GM19328 (cell line): ENCODE results near the gene ST8SIA6.
"Not testable (repeated sequence)": the region's sequence is repeated elsewhere in the genome, so short reads cannot be mapped to it uniquely, and the experiment has no call there.

Experiments
- ATAC-seq: cut with Tn5 transposase; IDR thresholded peaks from one replicate; pipeline ENCODE4 v1.9.1; 2021; ENCODE audit warnings: mild to moderate bottlenecking, moderate library complexity; ENCODE audit not compliant: unreplicated experiment

ST8SIA6 gene

GRCh38 chr10:17457083-17457482 lies 2.7 kb upstream of the ST8SIA6 start:
- ATAC-seq = no peak

- ATAC-seq = no peak
These were observed 1.7 kb upstream of the ST8SIA6 start for GRCh38 chr10:17456032-17456548.

DNA sequence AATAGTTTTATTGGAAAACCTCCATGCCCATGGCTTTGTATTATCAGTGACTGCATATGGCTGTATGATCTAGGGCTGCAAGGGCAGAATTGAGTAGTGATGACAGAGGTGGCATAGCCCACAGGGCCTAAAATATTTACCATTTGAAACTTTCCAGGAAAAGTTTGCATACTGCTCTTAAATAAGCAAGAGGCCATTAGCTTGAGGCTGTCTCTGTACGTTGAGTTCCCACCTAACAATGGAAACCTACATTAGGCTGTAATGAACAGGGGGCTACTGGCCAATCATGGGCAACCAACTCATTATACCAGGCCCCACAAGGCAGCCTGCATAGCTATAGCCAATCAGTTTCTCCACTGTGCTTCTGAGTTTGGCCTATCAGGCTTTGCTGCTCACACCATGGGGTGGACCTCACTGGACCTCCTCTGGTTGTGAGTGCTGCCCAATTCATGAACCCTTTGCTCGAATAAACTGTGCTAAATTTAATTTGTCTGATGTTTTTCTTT lies 673 bp upstream of the ST8SIA6 start:
- ATAC-seq = no peak

- ATAC-seq = no peak
These were observed 863 bp downstream of the ST8SIA6 start for GRCh38 chr10:17453373-17454091.

GRCh38 chr10:17453035-17453372 lies 1.4 kb downstream of the ST8SIA6 start:
- no peak for ATAC-seq

DNA sequence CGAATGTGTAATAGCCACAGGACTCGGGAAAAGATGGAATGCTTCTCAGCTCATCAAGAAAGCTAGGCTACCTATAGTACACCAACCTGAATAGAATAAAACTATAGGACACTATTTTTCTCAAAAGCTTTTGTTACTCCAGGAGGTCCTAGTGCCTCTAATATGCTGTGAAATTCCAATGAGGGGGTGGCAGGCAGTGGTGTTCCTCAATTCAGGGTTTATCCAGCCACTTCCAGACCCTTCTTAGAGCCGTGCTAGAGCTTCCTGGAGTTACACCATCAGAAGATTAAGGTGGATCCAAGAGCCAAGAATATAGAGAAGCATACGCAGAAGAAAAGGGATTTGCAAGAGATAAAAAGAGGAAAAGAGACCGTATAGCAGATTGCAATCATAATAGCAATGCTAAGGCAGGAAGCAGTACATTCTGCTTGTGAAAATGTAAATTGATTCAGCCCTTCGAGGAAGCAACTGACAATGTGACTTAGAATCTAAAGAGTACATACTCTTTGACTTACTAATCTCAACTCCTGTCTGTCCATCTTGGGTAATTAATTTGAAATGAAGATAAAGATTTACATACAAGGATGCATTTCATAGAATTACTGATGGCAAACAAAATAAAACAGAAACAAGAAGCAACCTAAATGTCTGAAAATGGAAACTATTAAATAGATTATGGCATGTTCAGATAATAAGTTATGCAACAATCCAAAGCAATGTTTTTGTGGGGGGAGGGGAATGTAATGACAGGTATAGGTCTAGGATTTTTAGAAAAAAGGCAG lies 2.1 kb downstream of the ST8SIA6 start:
- ATAC-seq = no peak

DNA sequence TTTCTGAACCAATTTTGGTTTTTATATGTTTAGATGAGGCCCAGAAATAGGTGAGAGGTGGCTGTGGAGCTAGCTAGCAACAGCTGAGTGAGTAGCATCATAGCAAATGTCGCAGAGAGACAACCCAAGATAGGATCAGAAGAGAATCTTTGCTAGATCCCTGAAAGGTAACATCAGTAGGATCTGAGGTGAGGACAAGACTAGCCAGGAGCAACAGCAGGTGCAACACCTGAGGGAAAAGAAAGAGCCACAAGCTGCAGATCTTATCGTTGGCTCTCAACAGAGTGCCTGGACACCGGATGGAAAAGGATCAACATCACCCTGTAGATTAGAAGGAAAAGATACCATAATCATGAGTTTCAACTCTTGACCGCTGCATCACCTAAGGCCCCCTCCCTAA lies 4.4 kb downstream of the ST8SIA6 start:
- no peak for ATAC-seq

- no peak for ATAC-seq
These were observed 8.9 kb downstream of the ST8SIA6 start for GRCh38 chr10:17445400-17445998.

DNA sequence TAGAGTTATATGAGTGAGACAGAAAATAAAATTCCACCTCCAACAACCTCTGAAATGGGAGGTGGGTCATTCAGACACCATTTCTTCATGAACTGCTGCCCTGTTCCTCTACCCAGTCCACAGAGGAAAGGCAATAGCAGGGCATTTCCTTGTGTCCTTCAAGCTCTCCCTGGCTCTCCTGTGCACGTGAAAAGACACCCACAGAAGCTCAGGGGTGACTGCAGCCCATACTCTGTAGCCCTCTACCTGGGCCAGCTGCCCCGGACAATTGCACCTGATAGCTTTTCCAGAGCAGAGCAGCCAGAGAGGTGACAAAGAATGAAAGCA lies 10.0 kb downstream of the ST8SIA6 start:
- ATAC-seq = no peak

GRCh38 chr10:17443707-17444387 lies 10.5 kb downstream of the ST8SIA6 start:
- ATAC-seq = peak; percentile 80

DNA sequence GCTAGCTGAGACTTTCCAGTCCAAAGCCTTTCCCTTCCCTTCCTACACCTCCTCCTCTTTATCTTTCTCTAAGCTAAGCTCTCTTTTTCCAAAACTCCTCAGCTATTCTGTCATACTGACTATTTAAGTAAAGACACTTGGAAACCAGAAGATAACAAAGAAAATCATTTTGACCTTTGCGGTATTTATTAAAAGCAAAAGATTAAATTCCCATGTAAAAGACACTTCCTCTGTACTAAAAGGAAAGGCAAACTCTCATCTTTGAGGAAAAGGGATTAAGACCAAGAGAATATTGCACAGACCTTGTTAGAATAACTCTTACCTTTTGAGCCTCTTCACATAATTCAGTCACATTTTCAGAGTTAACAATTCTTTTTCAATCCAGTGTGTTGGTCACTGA lies 15.8 kb downstream of the ST8SIA6 start:
- ATAC-seq = no peak

- ATAC-seq = not testable (repeated sequence)
These were observed 17.8 kb downstream of the ST8SIA6 start for GRCh38 chr10:17436578-17436977.

DNA sequence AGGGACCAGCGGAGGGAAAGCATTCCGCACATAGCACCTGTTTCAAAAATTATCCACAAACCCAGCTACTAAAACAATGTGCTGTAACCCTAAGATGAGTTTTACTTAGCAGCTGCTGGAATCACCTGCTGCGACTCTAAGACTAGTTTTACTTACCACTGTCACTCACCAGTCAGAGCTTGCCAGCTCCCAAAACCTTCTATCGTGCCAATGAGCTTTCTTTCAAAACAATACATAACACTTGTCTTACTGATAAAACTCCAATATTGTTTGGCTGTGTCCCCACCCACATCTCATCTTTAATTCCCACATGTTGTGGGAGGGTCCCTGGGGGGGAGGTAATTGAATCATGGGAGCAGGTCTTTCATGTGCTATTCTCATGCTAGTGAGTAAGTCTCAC lies 18.4 kb downstream of the ST8SIA6 start:
- ATAC-seq = no peak

DNA sequence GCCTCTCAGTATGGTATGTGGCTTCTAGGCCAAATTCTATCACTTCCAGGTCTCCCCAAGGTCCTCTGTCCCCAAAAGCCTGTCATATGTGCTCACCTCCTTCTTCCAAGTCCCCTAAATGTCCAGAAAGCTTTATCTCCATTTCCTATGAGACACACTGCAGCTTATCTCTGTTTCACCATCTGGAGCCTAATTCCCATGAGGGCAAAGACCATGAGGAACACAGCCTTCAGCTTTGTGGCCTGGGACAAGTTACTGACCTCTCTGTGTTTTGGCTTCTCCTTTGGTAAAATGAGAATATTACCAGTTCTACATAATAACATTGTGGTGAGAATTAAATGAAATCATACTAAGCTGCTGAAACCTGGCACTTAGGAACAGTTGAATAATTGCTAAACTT lies 19.2 kb downstream of the ST8SIA6 start:
- no peak for ATAC-seq

- ATAC-seq = no peak
These were observed 21.7 kb downstream of the ST8SIA6 start for GRCh38 chr10:17432723-17433122.

DNA sequence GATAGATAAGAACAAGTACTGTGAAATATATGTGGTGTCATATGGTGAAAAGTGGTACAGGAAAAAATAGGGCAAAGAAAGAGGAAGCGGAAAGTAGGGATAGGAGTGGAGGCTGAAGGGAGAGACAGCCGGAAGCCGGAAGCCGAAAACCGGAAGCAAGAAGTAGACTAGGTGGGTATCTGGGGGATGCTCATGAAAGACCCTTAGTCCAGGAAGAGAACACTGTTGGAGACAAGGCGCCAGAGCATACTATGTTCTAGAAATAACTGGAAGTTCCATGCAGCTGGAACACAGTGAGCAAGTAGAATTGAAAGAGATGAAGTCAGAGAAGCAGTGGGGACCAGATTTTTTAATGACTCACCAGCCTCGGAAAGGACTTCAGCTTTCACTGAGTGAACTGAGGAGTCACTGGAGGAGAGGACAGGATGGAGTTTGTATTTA lies 22.5 kb downstream of the ST8SIA6 start:
- ATAC-seq = no peak

- ATAC-seq = no peak
These were observed 23.6 kb downstream of the ST8SIA6 start for GRCh38 chr10:17430647-17431355.

- no peak for ATAC-seq
These were observed 24.9 kb downstream of the ST8SIA6 start for GRCh38 chr10:17429490-17429889.

DNA sequence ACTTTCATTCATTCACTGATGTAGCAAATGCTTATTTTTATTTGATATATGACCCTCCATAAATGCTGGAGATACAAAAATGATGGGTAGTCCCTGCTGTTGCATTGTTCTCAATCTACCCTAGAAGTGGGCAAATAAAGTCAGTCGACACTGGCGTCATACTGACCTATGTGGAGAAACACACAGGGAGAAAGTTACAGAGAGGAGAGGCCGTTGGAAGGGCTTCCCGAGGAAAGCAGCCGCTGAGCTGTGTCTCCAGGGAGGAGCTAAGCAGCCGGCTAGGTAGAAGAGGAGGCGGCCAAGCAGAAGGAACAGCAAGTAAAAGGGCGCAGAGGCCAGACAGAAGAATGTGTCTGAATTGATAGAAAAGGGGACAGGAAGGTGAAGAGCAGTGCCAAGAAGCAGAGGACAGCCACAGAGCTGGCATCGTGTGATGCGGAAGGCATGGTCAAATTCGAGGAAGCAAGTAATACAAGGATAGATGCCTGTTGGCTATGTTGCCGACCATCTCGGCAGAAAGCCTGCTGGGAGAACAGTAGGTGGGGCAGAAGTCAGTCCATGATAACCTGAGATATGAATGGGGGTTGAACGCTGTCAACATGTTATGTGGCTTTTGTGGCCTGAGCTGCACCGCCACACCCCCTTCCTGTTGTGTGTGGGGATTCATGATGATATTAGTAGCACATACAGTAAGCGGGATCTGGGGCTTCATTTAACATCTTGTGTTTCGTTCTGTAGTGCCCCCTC lies 25.9 kb downstream of the ST8SIA6 start:
- no peak for ATAC-seq
